ENCODE results near the gene IDH3A. TPM values are rescaled to one million over a fixed set of nuclear protein-coding genes. Genes with fewer than 3 reads are reported as not detected.

Gene IDH3A
- total RNA-seq, 1 donor from 2014 or later = 19.3 TPM

DNA sequence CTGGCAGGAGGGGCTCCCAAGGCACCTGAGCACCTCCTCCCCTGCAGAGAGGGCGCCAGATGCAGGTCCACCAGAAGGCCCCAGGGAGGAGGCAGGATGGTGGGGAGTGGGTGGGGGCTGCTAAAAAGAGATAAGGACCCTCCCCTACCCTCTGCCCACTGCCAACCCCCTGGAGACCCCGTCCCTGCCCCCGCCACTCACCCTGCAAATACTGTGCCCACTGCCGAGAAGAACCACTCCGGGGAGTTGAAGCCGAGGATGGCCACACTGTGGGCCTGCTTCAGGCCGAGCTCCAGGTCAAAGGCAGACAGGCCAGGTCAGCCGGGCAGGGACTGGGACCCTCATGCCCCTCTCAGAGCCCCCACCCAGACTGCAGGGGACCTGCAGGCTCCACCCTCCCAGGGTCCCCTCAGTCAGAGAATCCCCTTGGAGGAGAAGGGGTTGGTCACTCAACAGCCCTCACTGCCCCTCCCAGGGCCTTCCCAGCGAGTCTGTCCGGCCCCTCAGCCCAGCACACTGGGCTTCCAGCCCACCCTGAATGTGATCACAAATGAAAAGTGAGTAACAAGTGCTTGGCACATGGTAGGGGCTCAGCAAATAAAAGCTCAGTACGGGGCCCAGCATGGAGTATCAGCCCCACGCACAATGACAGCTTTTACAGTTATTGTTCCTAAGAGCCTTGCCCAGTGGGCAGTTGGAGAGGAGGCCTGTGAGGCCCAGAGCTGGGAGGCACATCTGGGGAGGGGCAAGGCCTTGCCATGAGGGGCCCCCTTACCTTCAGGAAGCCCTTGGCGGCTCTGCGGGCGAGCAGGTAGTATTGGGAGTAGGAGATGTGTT is 44.8 kb downstream of the IDH3A start:
- no peak overlapping the region for H3K27ac Mint-ChIP-seq
- H3K4me3 Mint-ChIP-seq = no peak overlapping the region
- no peaks in the 10 kb centered on the region for H3F3A ChIP-seq (ENCODE audit: low read depth)
- H3K4me3 ChIP-seq = no peak overlapping the region
- H3K27me3 Mint-ChIP-seq (ENCODE audit: insufficient read depth, low read depth) = peaks cover 6% of the 10 kb centered on the region
- no peaks in the 10 kb centered on the region for H4K20me1 ChIP-seq (ENCODE audit: low read depth)
- H3K9me3 Mint-ChIP-seq = no peaks in the 10 kb centered on the region
- peak overlapping the region; percentile 50 for H2AFZ ChIP-seq (replicated peaks)
- TF ChIP-seq EZH2phosphoT487 (IDR thresholded peaks at IDR 0.05) = no peak
- no peak for TF ChIP-seq CTCF (IDR thresholded peaks at IDR 0.05)
- no peak for TF ChIP-seq EZH2 (IDR thresholded peaks at IDR 0.05)
- H3K4me2 ChIP-seq = no peak overlapping the region
- no peaks in the 10 kb centered on the region for H3K79me2 ChIP-seq (ENCODE audit: low read depth)
- H3K27ac ChIP-seq = no peak overlapping the region
- no peaks in the 10 kb centered on the region for H3K4me1 Mint-ChIP-seq
- no peaks in the 10 kb centered on the region for H3K27me3 ChIP-seq
- no peak overlapping the region for H3K9ac ChIP-seq
- no peak for DNase-seq (ENCODE audit: low spot score)
- H3K36me3 ChIP-seq = no peaks in the 10 kb centered on the region
- no peaks in the 10 kb centered on the region for H3K36me3 Mint-ChIP-seq
- H3K4me1 ChIP-seq = no peaks in the 10 kb centered on the region
- peaks cover 3% of the 10 kb centered on the region for H3K9me3 ChIP-seq (ENCODE audit: low read depth)

- Histone ChIP-seq H3K27me3 (no peaks in the 10 kb centered on the region), H3K4me1 (no peaks in the 10 kb centered on the region), H3K36me3 (no peaks in the 10 kb centered on the region), H3K27ac (no peak overlapping the region), H3K9me3 (ENCODE audit: low read depth) (peaks cover 3% of the 10 kb centered on the region), H3K9ac (no peak overlapping the region), H3K4me3 (no peak overlapping the region), H3F3A (ENCODE audit: low read depth) (no peaks in the 10 kb centered on the region), H4K20me1 (ENCODE audit: low read depth) (no peaks in the 10 kb centered on the region), H2AFZ (replicated peaks) (no peak overlapping the region), H3K79me2 (ENCODE audit: low read depth) (no peaks in the 10 kb centered on the region), H3K4me2 (no peak overlapping the region)
- no peak overlapping the region for H3K27ac Mint-ChIP-seq
- H3K4me3 Mint-ChIP-seq = no peak overlapping the region
- H3K4me1 Mint-ChIP-seq = no peaks in the 10 kb centered on the region
- peaks cover 6% of the 10 kb centered on the region for H3K27me3 Mint-ChIP-seq (ENCODE audit: insufficient read depth, low read depth)
- TF ChIP-seq CTCF (IDR thresholded peaks at IDR 0.05) = no peak
- TF ChIP-seq EZH2phosphoT487 (IDR thresholded peaks at IDR 0.05) = no peak
- TF ChIP-seq EZH2 (IDR thresholded peaks at IDR 0.05) = no peak
- no peaks in the 10 kb centered on the region for H3K36me3 Mint-ChIP-seq
- no peaks in the 10 kb centered on the region for H3K9me3 Mint-ChIP-seq
- DNase-seq (ENCODE audit: low spot score) = no peak
These were observed 45.4 kb downstream of the IDH3A start for GRCh38 chr15:78194568-78194925.

GRCh38 chr15:78195735-78196201 is 46.6 kb downstream of the IDH3A start:
- H3K4me1 Mint-ChIP-seq = no peaks in the 10 kb centered on the region
- no peak overlapping the region for H3K4me3 Mint-ChIP-seq
- Histone ChIP-seq H3K9me3 (ENCODE audit: low read depth) (peaks cover 3% of the 10 kb centered on the region), H3K36me3 (no peaks in the 10 kb centered on the region), H3K27me3 (no peaks in the 10 kb centered on the region), H3K4me2 (no peak overlapping the region), H3F3A (ENCODE audit: low read depth) (no peaks in the 10 kb centered on the region), H3K79me2 (ENCODE audit: low read depth) (no peaks in the 10 kb centered on the region), H3K4me1 (no peaks in the 10 kb centered on the region), H2AFZ (replicated peaks) (peak overlapping the region; percentile 50), H3K4me3 (no peak overlapping the region), H4K20me1 (ENCODE audit: low read depth) (no peaks in the 10 kb centered on the region), H3K9ac (no peak overlapping the region), H3K27ac (no peak overlapping the region)
- peak; percentile 47 for DNase-seq (ENCODE audit: low spot score)
- no peaks in the 10 kb centered on the region for H3K36me3 Mint-ChIP-seq
- no peaks in the 10 kb centered on the region for H3K9me3 Mint-ChIP-seq
- no peak overlapping the region for H3K27ac Mint-ChIP-seq
- TF ChIP-seq CTCF (IDR thresholded peaks at IDR 0.05) (peak; percentile 67), EZH2 (IDR thresholded peaks at IDR 0.05) (no peak), EZH2phosphoT487 (IDR thresholded peaks at IDR 0.05) (no peak)
- peaks cover 6% of the 10 kb centered on the region for H3K27me3 Mint-ChIP-seq (ENCODE audit: insufficient read depth, low read depth)

Measured in neural progenitor cell (in vitro differentiated cells).